Neural cell (in vitro differentiated cells): Measurements from ENCODE around the gene CELF4. TPM values are rescaled to one million over a fixed set of nuclear protein-coding genes. Genes with fewer than 3 reads are reported as not detected.

ENCODE experiments used
- H2AFZ ChIP-seq: fragments of 200-600, 300-800 bp; sonication (generic), shearing (Covaris generic); 2 replicates; pipeline ENCODE4 v1.6.0; 2014; ENCODE audit warnings: low read depth, mild to moderate bottlenecking, antibody characterized with exemption, low read length, moderate library complexity
- H3F3A ChIP-seq: fragments of 200-600 bp; shearing (Covaris generic); 2 replicates; pipeline ENCODE4 v1.6.1; 2016; ENCODE audit warnings: mild to moderate bottlenecking, moderate library complexity, mixed read lengths, antibody characterized with exemption, low read length; ENCODE audit not compliant: insufficient read depth, poor library complexity, severe bottlenecking
- H3K27ac ChIP-seq: fragments of 200-600, 300-800 bp; sonication (generic), shearing (Covaris generic); 2 replicates; pipeline ENCODE4 v1.5.1; 2014; ENCODE audit warnings: mild to moderate bottlenecking, low read length, moderate library complexity
- H3K27me3 ChIP-seq: fragments of 300-800, 200-600 bp; sonication (generic), shearing (Covaris generic); 2 replicates; pipeline ENCODE4 v1.6.0; 2014; ENCODE audit warnings: mild to moderate bottlenecking, low read depth, low read length, moderate library complexity; ENCODE audit not compliant: insufficient read depth
- H3K36me3 ChIP-seq: fragments of 300-800, 200-600 bp; sonication (generic), shearing (Covaris generic); 2 replicates; pipeline ENCODE4 v1.5.1; 2014; ENCODE audit warnings: mild to moderate bottlenecking, antibody characterized with exemption, low read length, moderate library complexity; ENCODE audit not compliant: insufficient read depth
- H3K4me2 ChIP-seq: fragments of 300-800, 200-600 bp; sonication (generic), shearing (Covaris generic); 2 replicates; pipeline ENCODE4 v1.6.0; 2014; ENCODE audit warnings: mild to moderate bottlenecking, low read length
- H3K4me3 ChIP-seq: fragments of 300-800, 200-600 bp; sonication (generic), shearing (Covaris generic); 2 replicates; pipeline ENCODE4 v1.5.1; 2014; ENCODE audit warnings: mild to moderate bottlenecking, low read length, moderate library complexity
- H3K79me2 ChIP-seq: fragments of 200-600 bp; shearing (Covaris generic); replicated peaks from 2 replicates; pipeline ENCODE4 v1.6.0; 2014; ENCODE audit warnings: mild to moderate bottlenecking, low read length, moderate library complexity; ENCODE audit not compliant: insufficient read depth
- H3K9ac ChIP-seq: fragments of 300-800, 200-600 bp; sonication (generic), shearing (Covaris generic); 2 replicates; pipeline ENCODE4 v1.6.1; 2016; ENCODE audit warnings: mild to moderate bottlenecking, low read length, mixed read lengths
- H3K9me2 ChIP-seq: fragments of 200-600 bp; shearing (Covaris generic); 2 replicates; pipeline ENCODE4 v1.6.1; 2016; ENCODE audit warnings: mild to moderate bottlenecking, low read length, mixed read lengths; ENCODE audit not compliant: insufficient read depth
- H3K9me3 ChIP-seq: fragments of 200-600, 300-800 bp; sonication (generic), shearing (Covaris generic); 2 replicates; pipeline ENCODE4 v1.6.1; 2016; ENCODE audit warnings: mild to moderate bottlenecking, mixed run types, low read length, moderate library complexity, mixed read lengths
- H4K20me1 ChIP-seq: fragments of 200-600 bp; shearing (Covaris generic); 2 replicates; pipeline ENCODE4 v1.6.1; 2016; ENCODE audit warnings: mild to moderate bottlenecking, mixed run types; ENCODE audit not compliant: insufficient read depth
- CTCF ChIP-seq: fragments of 450-650 bp; IDR thresholded peaks from 2 replicates; pipeline ENCODE4 v1.5.1; 2014; ENCODE audit warnings: antibody characterized with exemption, mild to moderate bottlenecking, moderate library complexity; ENCODE audit not compliant: poor library complexity, severe bottlenecking
- EP300 ChIP-seq: fragments of 450-650 bp; conservative IDR thresholded peaks from 2 replicates; pipeline ENCODE4 v1.6.1; 2014; ENCODE audit warnings: antibody characterized with exemption, mild to moderate bottlenecking, moderate library complexity; ENCODE audit not compliant: poor library complexity, severe bottlenecking
- EZH2 ChIP-seq: fragments of 200-600, 300-800 bp; shearing (Covaris generic), sonication (generic); IDR thresholded peaks from 2 replicates; pipeline ENCODE4 v1.6.1; 2014; ENCODE audit warnings: antibody characterized with exemption, low read length, borderline replicate concordance, mild to moderate bottlenecking; ENCODE audit not compliant: insufficient read depth, poor library complexity, severe bottlenecking
- MXI1 ChIP-seq: fragments of 450-650 bp; conservative IDR thresholded peaks from 2 replicates; pipeline ENCODE4 v1.6.1; 2014; ENCODE audit warnings: antibody characterized with exemption, mild to moderate bottlenecking; ENCODE audit not compliant: poor library complexity, severe bottlenecking
- POLR2AphosphoS5 ChIP-seq: IDR thresholded peaks from 2 replicates; pipeline ENCODE4 v1.6.1; 2012
- RAD21 ChIP-seq: fragments of 450-650 bp; conservative IDR thresholded peaks from 2 replicates; pipeline ENCODE4 v1.6.1; 2014; ENCODE audit warnings: antibody characterized with exemption, mild to moderate bottlenecking, moderate library complexity
- SMC3 ChIP-seq: fragments of 450-650 bp; conservative IDR thresholded peaks from 2 replicates; pipeline ENCODE4 v1.6.1; 2014; ENCODE audit warnings: antibody characterized with exemption, mild to moderate bottlenecking, moderate library complexity; ENCODE audit not compliant: poor library complexity
- TAF1 ChIP-seq: IDR thresholded peaks from 2 replicates; pipeline ENCODE4 v1.6.1; 2012; ENCODE audit warnings: low read depth
- polyA plus RNA-seq: library from polyadenylated mRNA; depleted of rRNA; stranded (reverse); fragments of >200 nt; gene quantifications from 2 replicates; pipeline ENCODE4 v1.2.3, GENCODE V29; 2014
- TF ChIP-seq, protein P1 (sequence below): IDR thresholded peaks from 2 replicates; pipeline ENCODE4 v1.6.1; 2012; ENCODE audit warnings: borderline replicate concordance

Gene CELF4
- polyA plus RNA-seq, 1 donor from 2014 or later, result 191 TPM

GRCh38 chr18:37532917-37533316 is 32.7 kb downstream of the CELF4 start:
- Histone ChIP-seq H3K79me2 (peaks cover 12% of the 10 kb centered on the region), H3K4me3 (no peak overlapping the region), H3F3A (peaks cover 5% of the 10 kb centered on the region), H3K9me3 (no peaks in the 10 kb centered on the region), H3K27me3 (no peaks in the 10 kb centered on the region), H3K27ac (no peak overlapping the region), H3K9me2 (no peaks in the 10 kb centered on the region), H3K9ac (no peak overlapping the region), H2AFZ (no peak overlapping the region), H3K4me2 (no peak overlapping the region), H3K36me3 (peaks cover 3% of the 10 kb centered on the region), H4K20me1 (peaks cover 13% of the 10 kb centered on the region)
- TF ChIP-seq POLR2AphosphoS5, result no peak
- no peak for TF ChIP-seq TAF1
- TF ChIP-seq, protein P1, sequence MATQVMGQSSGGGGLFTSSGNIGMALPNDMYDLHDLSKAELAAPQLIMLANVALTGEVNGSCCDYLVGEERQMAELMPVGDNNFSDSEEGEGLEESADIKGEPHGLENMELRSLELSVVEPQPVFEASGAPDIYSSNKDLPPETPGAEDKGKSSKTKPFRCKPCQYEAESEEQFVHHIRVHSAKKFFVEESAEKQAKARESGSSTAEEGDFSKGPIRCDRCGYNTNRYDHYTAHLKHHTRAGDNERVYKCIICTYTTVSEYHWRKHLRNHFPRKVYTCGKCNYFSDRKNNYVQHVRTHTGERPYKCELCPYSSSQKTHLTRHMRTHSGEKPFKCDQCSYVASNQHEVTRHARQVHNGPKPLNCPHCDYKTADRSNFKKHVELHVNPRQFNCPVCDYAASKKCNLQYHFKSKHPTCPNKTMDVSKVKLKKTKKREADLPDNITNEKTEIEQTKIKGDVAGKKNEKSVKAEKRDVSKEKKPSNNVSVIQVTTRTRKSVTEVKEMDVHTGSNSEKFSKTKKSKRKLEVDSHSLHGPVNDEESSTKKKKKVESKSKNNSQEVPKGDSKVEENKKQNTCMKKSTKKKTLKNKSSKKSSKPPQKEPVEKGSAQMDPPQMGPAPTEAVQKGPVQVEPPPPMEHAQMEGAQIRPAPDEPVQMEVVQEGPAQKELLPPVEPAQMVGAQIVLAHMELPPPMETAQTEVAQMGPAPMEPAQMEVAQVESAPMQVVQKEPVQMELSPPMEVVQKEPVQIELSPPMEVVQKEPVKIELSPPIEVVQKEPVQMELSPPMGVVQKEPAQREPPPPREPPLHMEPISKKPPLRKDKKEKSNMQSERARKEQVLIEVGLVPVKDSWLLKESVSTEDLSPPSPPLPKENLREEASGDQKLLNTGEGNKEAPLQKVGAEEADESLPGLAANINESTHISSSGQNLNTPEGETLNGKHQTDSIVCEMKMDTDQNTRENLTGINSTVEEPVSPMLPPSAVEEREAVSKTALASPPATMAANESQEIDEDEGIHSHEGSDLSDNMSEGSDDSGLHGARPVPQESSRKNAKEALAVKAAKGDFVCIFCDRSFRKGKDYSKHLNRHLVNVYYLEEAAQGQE, result no peak
- TF ChIP-seq EZH2, result no peak
- TF ChIP-seq CTCF, result no peak
- TF ChIP-seq SMC3, result no peak
- no peak for TF ChIP-seq RAD21
- TF ChIP-seq MXI1, result no peak
- TF ChIP-seq EP300, result no peak

GRCh38 chr18:37529863-37530262 is 35.7 kb downstream of the CELF4 start:
- H3K9me2 ChIP-seq, result no peaks in the 10 kb centered on the region
- peaks cover 3% of the 10 kb centered on the region for H3K36me3 ChIP-seq
- H3K27ac ChIP-seq, result no peak overlapping the region
- no peak overlapping the region for H2AFZ ChIP-seq
- H3K9ac ChIP-seq, result no peak overlapping the region
- no peak overlapping the region for H3K4me2 ChIP-seq
- no peak for TF ChIP-seq CTCF
- TF ChIP-seq EZH2, result no peak
- TF ChIP-seq SMC3, result no peak
- no peak for TF ChIP-seq POLR2AphosphoS5
- TF ChIP-seq RAD21, result no peak
- TF ChIP-seq, protein P1, result no peak
- TF ChIP-seq EP300, result no peak
- no peak for TF ChIP-seq TAF1
- TF ChIP-seq MXI1, result no peak
- H3K27me3 ChIP-seq, result peaks cover 4% of the 10 kb centered on the region
- peaks cover 3% of the 10 kb centered on the region for H3K79me2 ChIP-seq
- H3K4me3 ChIP-seq, result no peak overlapping the region
- H3F3A ChIP-seq, result peaks cover 5% of the 10 kb centered on the region
- H3K9me3 ChIP-seq, result no peaks in the 10 kb centered on the region
- peaks cover 11% of the 10 kb centered on the region for H4K20me1 ChIP-seq
